ENCODE measurements around the gene LAMA5.
A peak's percentile ranks its signal among the peaks of the same experiment; 100 is the strongest.

LAMA5 gene

GRCh38 chr20:62305149-62305764 lies 61.9 kb downstream of the LAMA5 start:
- H3K36me3 ChIP-seq (ENCODE audit: insufficient read depth, low read length) = peaks cover 65% of the 10 kb centered on the region
- H3K4me3 ChIP-seq (ENCODE audit: low read length) = 0 out of 2 replicates have a peak overlapping the region, but pooled peaks have one; percentile 78
- H3K9ac ChIP-seq (ENCODE audit: low read depth, low read length) = 0 out of 2 replicates have a peak overlapping the region, but pooled peaks have one; percentile 16
- 89% methylated on average over 18 of the region's 18 CpGs for WGBS
- peaks cover 9% of the 10 kb centered on the region; the same call in 1 of the 2 replicates for H3K4me1 ChIP-seq (ENCODE audit: insufficient read depth, low read length)
- H3K9me3 ChIP-seq (ENCODE audit: insufficient read depth, low read depth, low read length) = no peaks in the 10 kb centered on the region
- no peak overlapping the region for H3K27ac ChIP-seq (ENCODE audit: low read depth, low read length)
- H3K27me3 ChIP-seq (ENCODE audit: insufficient read depth, low read length) = no peaks in the 10 kb centered on the region

- Histone ChIP-seq H3K9ac (ENCODE audit: low read depth, low read length) (peak overlapping the region; percentile 91), H3K4me1 (ENCODE audit: insufficient read depth, low read length) (peaks cover 9% of the 10 kb centered on the region; the same call in 1 of the 2 replicates)
These were observed 62.6 kb downstream of the LAMA5 start for GRCh38 chr20:62304331-62305148.

GRCh38 chr20:62303340-62304226 lies 63.5 kb downstream of the LAMA5 start:
- H3K27ac ChIP-seq (ENCODE audit: low read depth, low read length) = peak overlapping the region; percentile 79; the same call in 1 of the 2 replicates
- whole genome bisulfite sequencing = 4% methylated on average over 66 of the region's 66 CpGs
- H3K27me3 ChIP-seq (ENCODE audit: insufficient read depth, low read length) = no peaks in the 10 kb centered on the region
- no peaks in the 10 kb centered on the region for H3K9me3 ChIP-seq (ENCODE audit: insufficient read depth, low read depth, low read length)
- H3K9ac ChIP-seq (ENCODE audit: low read depth, low read length) = peak overlapping the region; percentile 91
- H3K4me1 ChIP-seq (ENCODE audit: insufficient read depth, low read length) = peaks cover 9% of the 10 kb centered on the region; the same call in 1 of the 2 replicates
- peaks cover 50% of the 10 kb centered on the region for H3K36me3 ChIP-seq (ENCODE audit: insufficient read depth, low read length)
- H3K4me3 ChIP-seq (ENCODE audit: low read length) = peak overlapping the region; percentile 78

More at GRCh38 chr20:62304331-62305148, 62.6 kb downstream of the LAMA5 start:
- peak overlapping the region; percentile 78 for H3K4me3 ChIP-seq (ENCODE audit: low read length)
- H3K9me3 ChIP-seq (ENCODE audit: insufficient read depth, low read depth, low read length) = no peaks in the 10 kb centered on the region
- H3K27ac ChIP-seq (ENCODE audit: low read depth, low read length) = no peak overlapping the region
- H3K36me3 ChIP-seq (ENCODE audit: insufficient read depth, low read length) = peaks cover 58% of the 10 kb centered on the region
- WGBS = 90% methylated on average over 29 of the region's 29 CpGs
- no peaks in the 10 kb centered on the region for H3K27me3 ChIP-seq (ENCODE audit: insufficient read depth, low read length)

- no peaks in the 10 kb centered on the region for H3K27me3 ChIP-seq (ENCODE audit: insufficient read depth, low read length)
- H3K4me1 ChIP-seq (ENCODE audit: insufficient read depth, low read length) = peaks cover 9% of the 10 kb centered on the region; the same call in 1 of the 2 replicates
- peak overlapping the region; percentile 91 for H3K9ac ChIP-seq (ENCODE audit: low read depth, low read length)
- peak overlapping the region; percentile 79; the same call in 1 of the 2 replicates for H3K27ac ChIP-seq (ENCODE audit: low read depth, low read length)
- peak overlapping the region; percentile 78 for H3K4me3 ChIP-seq (ENCODE audit: low read length)
- WGBS = under 1% methylated on average over 39 of the region's 39 CpGs
- H3K36me3 ChIP-seq (ENCODE audit: insufficient read depth, low read length) = peaks cover 45% of the 10 kb centered on the region
- H3K9me3 ChIP-seq (ENCODE audit: insufficient read depth, low read depth, low read length) = no peaks in the 10 kb centered on the region
These were observed 64.1 kb downstream of the LAMA5 start for GRCh38 chr20:62303062-62303339.

- Histone ChIP-seq H3K4me1 (ENCODE audit: insufficient read depth, low read length) (peaks cover 9% of the 10 kb centered on the region; the same call in 1 of the 2 replicates), H3K36me3 (ENCODE audit: insufficient read depth, low read length) (peaks cover 40% of the 10 kb centered on the region), H3K27ac (ENCODE audit: low read depth, low read length) (peak within 1 kb of the TSS; percentile 99), H3K9me3 (ENCODE audit: insufficient read depth, low read depth, low read length) (no peaks in the 10 kb centered on the region), H3K27me3 (ENCODE audit: insufficient read depth, low read length) (no peaks in the 10 kb centered on the region), H3K4me3 (ENCODE audit: low read length) (peak within 1 kb of the TSS; percentile 78), H3K9ac (ENCODE audit: low read depth, low read length) (peak within 1 kb of the TSS; percentile 91)
- WGBS = under 1% methylated on average over 81 of the region's 81 CpGs
These were observed 64.6 kb downstream of the LAMA5 start, which contains the start of gene ADRM1 for GRCh38 chr20:62302341-62303061. ADRM1 (plus strand) TSS chr20:62302997; CDS start chr20:62303569, 572 bp downstream.

- peak overlapping the region; percentile 99; the same call in 1 of the 2 replicates for H3K27ac ChIP-seq (ENCODE audit: low read depth, low read length)
- peak overlapping the region; percentile 78 for H3K4me3 ChIP-seq (ENCODE audit: low read length)
- no peak overlapping the region for H3K9ac ChIP-seq (ENCODE audit: low read depth, low read length)
- 8% methylated on average over 23 of the region's 24 CpGs for WGBS
- no peaks in the 10 kb centered on the region for H3K9me3 ChIP-seq (ENCODE audit: insufficient read depth, low read depth, low read length)
- H3K4me1 ChIP-seq (ENCODE audit: insufficient read depth, low read length) = peaks cover 9% of the 10 kb centered on the region; the same call in 1 of the 2 replicates
- H3K27me3 ChIP-seq (ENCODE audit: insufficient read depth, low read length) = no peaks in the 10 kb centered on the region
- H3K36me3 ChIP-seq (ENCODE audit: insufficient read depth, low read length) = peaks cover 33% of the 10 kb centered on the region
These were observed 65.3 kb downstream of the LAMA5 start for GRCh38 chr20:62301773-62302340.

- Histone ChIP-seq H3K27ac (ENCODE audit: low read depth, low read length) (no peak overlapping the region), H3K4me3 (ENCODE audit: low read length) (no peak overlapping the region), H3K9me3 (ENCODE audit: insufficient read depth, low read depth, low read length) (no peaks in the 10 kb centered on the region), H3K36me3 (ENCODE audit: insufficient read depth, low read length) (peaks cover 28% of the 10 kb centered on the region), H3K9ac (ENCODE audit: low read depth, low read length) (no peak overlapping the region), H3K27me3 (ENCODE audit: insufficient read depth, low read length) (no peaks in the 10 kb centered on the region), H3K4me1 (ENCODE audit: insufficient read depth, low read length) (peaks cover 9% of the 10 kb centered on the region; the same call in 1 of the 2 replicates)
- WGBS = 91% methylated on average over 9 of the region's 11 CpGs
These were observed 65.9 kb downstream of the LAMA5 start for GRCh38 chr20:62301111-62301668.

- Histone ChIP-seq H3K27ac (ENCODE audit: low read depth, low read length) (no peak overlapping the region), H3K27me3 (ENCODE audit: insufficient read depth, low read length) (no peaks in the 10 kb centered on the region), H3K4me1 (ENCODE audit: insufficient read depth, low read length) (peaks cover 9% of the 10 kb centered on the region; the same call in 1 of the 2 replicates), H3K4me3 (ENCODE audit: low read length) (no peak overlapping the region), H3K36me3 (ENCODE audit: insufficient read depth, low read length) (peaks cover 28% of the 10 kb centered on the region), H3K9me3 (ENCODE audit: insufficient read depth, low read depth, low read length) (no peaks in the 10 kb centered on the region), H3K9ac (ENCODE audit: low read depth, low read length) (no peak overlapping the region)
- WGBS = 94% methylated on average over 11 of the region's 11 CpGs
These were observed 66.8 kb downstream of the LAMA5 start for GRCh38 chr20:62300319-62300718.

GRCh38 chr20:62299666-62300236 lies 67.4 kb downstream of the LAMA5 start:
- WGBS = 92% methylated on average over 12 of the region's 12 CpGs
- Histone ChIP-seq H3K4me3 (ENCODE audit: low read length) (no peak overlapping the region), H3K27me3 (ENCODE audit: insufficient read depth, low read length) (no peaks in the 10 kb centered on the region), H3K27ac (ENCODE audit: low read depth, low read length) (no peak overlapping the region), H3K9me3 (ENCODE audit: insufficient read depth, low read depth, low read length) (no peaks in the 10 kb centered on the region), H3K9ac (ENCODE audit: low read depth, low read length) (no peak overlapping the region), H3K4me1 (ENCODE audit: insufficient read depth, low read length) (peaks cover 7% of the 10 kb centered on the region; the same call in 1 of the 2 replicates), H3K36me3 (ENCODE audit: insufficient read depth, low read length) (peaks cover 25% of the 10 kb centered on the region)

All from HUES64 (cell line).